OCI-LY1 (cell line): Measurements from ENCODE around the gene KRT84.

ENCODE experiments used
- H2AFZ ChIP-seq: fragments of 200-600 bp; sonication (generic), shearing (Covaris generic); 2 replicates; pipeline ENCODE4 v1.6.0; 2014; ENCODE audit warnings: antibody characterized with exemption, mild to moderate bottlenecking, low read length
- H3F3A ChIP-seq: fragments of 200-600 bp; sonication (generic), shearing (Covaris generic); 2 replicates; pipeline ENCODE4 v1.6.0; 2014; ENCODE audit warnings: mild to moderate bottlenecking, antibody characterized with exemption, low read length, moderate library complexity; ENCODE audit not compliant: insufficient read depth
- H3K27ac ChIP-seq: fragments of 200-600 bp; sonication (generic); 2 replicates; pipeline ENCODE4 v1.5.1; 2014; ENCODE audit warnings: low read length, mixed run types, mild to moderate bottlenecking, low read depth; ENCODE audit not compliant: poor library complexity, severe bottlenecking
- H3K27me3 ChIP-seq: fragments of 200-600 bp; sonication (generic); 2 replicates; pipeline ENCODE4 v1.6.0; 2014; ENCODE audit warnings: antibody characterized with exemption, mild to moderate bottlenecking, low read length, moderate library complexity; ENCODE audit not compliant: insufficient read depth
- H3K36me3 ChIP-seq: fragments of 200-600 bp; sonication (generic); 2 replicates; pipeline ENCODE4 v1.6.1; 2014; ENCODE audit warnings: mild to moderate bottlenecking, antibody characterized with exemption, low read length, moderate library complexity, mixed read lengths; ENCODE audit not compliant: insufficient read depth
- H3K4me1 ChIP-seq: fragments of 200-600 bp; sonication (generic); 2 replicates; pipeline ENCODE4 v1.5.1; 2014; ENCODE audit warnings: mild to moderate bottlenecking, low read length, moderate library complexity; ENCODE audit not compliant: insufficient read depth, severe bottlenecking
- H3K4me2 ChIP-seq: fragments of 200-600 bp; sonication (generic), shearing (Covaris generic); 2 replicates; pipeline ENCODE4 v1.6.1; 2014; ENCODE audit warnings: low read length
- H3K4me3 ChIP-seq: fragments of 200-600 bp; sonication (generic); 2 replicates; pipeline ENCODE4 v1.5.1; 2014; ENCODE audit warnings: low read length, low read depth, mild to moderate bottlenecking, mixed read lengths; ENCODE audit not compliant: poor library complexity, severe bottlenecking
- H3K79me2 ChIP-seq: fragments of 200-600 bp; shearing (Covaris generic); 2 replicates; pipeline ENCODE4 v1.6.1; 2016; ENCODE audit warnings: mixed run types, low read length, mixed read lengths; ENCODE audit not compliant: insufficient read depth
- H3K9ac ChIP-seq: fragments of 200-600 bp; sonication (generic), shearing (Covaris generic); 2 replicates; pipeline ENCODE4 v1.6.1; 2014; ENCODE audit warnings: mild to moderate bottlenecking, low read length, mixed read lengths
- H3K9me2 ChIP-seq: fragments of 200-600 bp; sonication (generic), shearing (Covaris generic); 2 replicates; pipeline ENCODE4 v1.6.1; 2014; ENCODE audit warnings: low read depth, mild to moderate bottlenecking, low read length, mixed read lengths
- H3K9me3 ChIP-seq: fragments of 200-600 bp; shearing (Covaris generic); 2 replicates; pipeline ENCODE4 v1.6.1; 2014; ENCODE audit warnings: low read length, mixed read lengths
- H4K20me1 ChIP-seq: fragments of 200-600 bp; sonication (generic), shearing (Covaris generic); 2 replicates; pipeline ENCODE4 v1.6.0; 2016; ENCODE audit warnings: mild to moderate bottlenecking, low read length; ENCODE audit not compliant: insufficient read depth
- CTCF ChIP-seq: fragments of 200-600 bp; sonication (generic), shearing (Covaris generic); IDR thresholded peaks from 2 replicates; pipeline ENCODE4 v1.5.1; 2017; ENCODE audit warnings: mild to moderate bottlenecking, antibody characterized with exemption, low read length, moderate library complexity, mixed read lengths
- EZH2 ChIP-seq: fragments of 200-600 bp; sonication (generic), shearing (Covaris generic); IDR thresholded peaks from 2 replicates; pipeline ENCODE4 v1.8.0; 2017; ENCODE audit warnings: borderline replicate concordance, mixed run types, mild to moderate bottlenecking, antibody characterized with exemption, low read length, moderate library complexity, mixed read lengths

The KRT84 gene

GRCh38 chr12:52394836-52395405 lies 9.5 kb upstream of the KRT84 start:
- H3K9me3 ChIP-seq: no peaks in the 10 kb centered on the region
- H3K79me2 ChIP-seq: no peaks in the 10 kb centered on the region
- H3K4me2 ChIP-seq: no peak overlapping the region
- H3K4me1 ChIP-seq: no peaks in the 10 kb centered on the region
- H3K9ac ChIP-seq: no peak overlapping the region
- H3F3A ChIP-seq: no peaks in the 10 kb centered on the region
- no peaks in the 10 kb centered on the region for H4K20me1 ChIP-seq
- H3K4me3 ChIP-seq: no peak overlapping the region
- H2AFZ ChIP-seq: no peak overlapping the region
- H3K9me2 ChIP-seq: no peaks in the 10 kb centered on the region
- H3K27ac ChIP-seq: no peak overlapping the region
- no peak for TF ChIP-seq EZH2
- TF ChIP-seq CTCF: no peak
- H3K36me3 ChIP-seq: no peaks in the 10 kb centered on the region
- no peaks in the 10 kb centered on the region for H3K27me3 ChIP-seq

GRCh38 chr12:52392465-52393007 lies 7.1 kb upstream of the KRT84 start:
- Histone ChIP-seq H4K20me1 (no peaks in the 10 kb centered on the region), H3K36me3 (no peaks in the 10 kb centered on the region), H3K9ac (no peak overlapping the region), H3K4me1 (no peaks in the 10 kb centered on the region), H3F3A (no peaks in the 10 kb centered on the region), H3K27ac (no peak overlapping the region), H3K9me2 (no peaks in the 10 kb centered on the region), H3K27me3 (no peaks in the 10 kb centered on the region), H3K4me2 (no peak overlapping the region), H2AFZ (no peak overlapping the region), H3K4me3 (no peak overlapping the region), H3K79me2 (no peaks in the 10 kb centered on the region), H3K9me3 (no peaks in the 10 kb centered on the region)
- TF ChIP-seq EZH2 (no peak), CTCF (no peak)

DNA sequence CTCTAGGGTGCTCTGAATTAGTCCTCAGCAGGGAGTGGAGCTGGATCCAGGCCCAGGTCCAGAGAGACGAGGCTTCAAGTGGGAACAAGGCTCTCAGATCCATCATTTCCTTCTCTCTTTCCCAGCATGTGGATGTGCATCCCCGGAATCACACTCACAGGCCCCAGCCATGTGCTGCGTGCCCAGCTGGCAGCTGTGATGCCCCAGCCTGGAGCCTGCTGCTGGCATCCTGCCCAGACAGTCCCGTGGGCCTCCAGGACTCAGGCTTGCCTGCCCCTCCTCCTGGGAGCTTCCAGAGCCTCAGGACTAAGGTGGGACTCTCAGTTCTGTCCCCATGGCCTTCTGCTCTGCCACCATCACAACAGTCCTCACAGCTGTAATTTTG lies 6.2 kb upstream of the KRT84 start:
- TF ChIP-seq EZH2 (no peak), CTCF (no peak)
- H4K20me1 ChIP-seq: no peaks in the 10 kb centered on the region
- H3K27ac ChIP-seq: no peak overlapping the region
- H3K9me2 ChIP-seq: no peaks in the 10 kb centered on the region
- H3K36me3 ChIP-seq: no peaks in the 10 kb centered on the region
- H3K9me3 ChIP-seq: no peaks in the 10 kb centered on the region
- no peaks in the 10 kb centered on the region for H3F3A ChIP-seq
- H3K9ac ChIP-seq: no peak overlapping the region
- H3K27me3 ChIP-seq: no peaks in the 10 kb centered on the region
- H3K4me3 ChIP-seq: no peak overlapping the region
- H3K4me2 ChIP-seq: no peak overlapping the region
- no peak overlapping the region for H2AFZ ChIP-seq
- H3K79me2 ChIP-seq: no peaks in the 10 kb centered on the region
- no peaks in the 10 kb centered on the region for H3K4me1 ChIP-seq
